Prostate gland (tissue), 2 donors: ENCODE results near the gene GRHL1.

Experiments
- POLR2A ChIP-seq: fragments of 450-650 bp; IDR thresholded peaks from one replicate; pipeline ENCODE4 v1.6.1; 2016; ENCODE audit warnings: antibody characterized with exemption, mild to moderate bottlenecking
- POLR2AphosphoS5 ChIP-seq: sonication (generic); formaldehyde crosslinking; IDR thresholded peaks from one replicate; pipeline ENCODE4 v1.6.1; 2017; ENCODE audit warnings: antibody characterized with exemption
- TF ChIP-seq, protein P1 (sequence below), 4 experiments: fragments of 200-600 bp in 2 of 4; fragments of 450-650 bp in 2 of 4; sonication (generic) in 2 of 4; IDR thresholded peaks; 1 replicate in 3 of 4; 2 replicates in 1 of 4; pipeline ENCODE4 v1.5.1; 2016 to 2019; ENCODE audit warnings: antibody characterized with exemption in 4 of 4, mild to moderate bottlenecking in 2 of 4, moderate library complexity in 2 of 4

- TF ChIP-seq, protein P1, sequence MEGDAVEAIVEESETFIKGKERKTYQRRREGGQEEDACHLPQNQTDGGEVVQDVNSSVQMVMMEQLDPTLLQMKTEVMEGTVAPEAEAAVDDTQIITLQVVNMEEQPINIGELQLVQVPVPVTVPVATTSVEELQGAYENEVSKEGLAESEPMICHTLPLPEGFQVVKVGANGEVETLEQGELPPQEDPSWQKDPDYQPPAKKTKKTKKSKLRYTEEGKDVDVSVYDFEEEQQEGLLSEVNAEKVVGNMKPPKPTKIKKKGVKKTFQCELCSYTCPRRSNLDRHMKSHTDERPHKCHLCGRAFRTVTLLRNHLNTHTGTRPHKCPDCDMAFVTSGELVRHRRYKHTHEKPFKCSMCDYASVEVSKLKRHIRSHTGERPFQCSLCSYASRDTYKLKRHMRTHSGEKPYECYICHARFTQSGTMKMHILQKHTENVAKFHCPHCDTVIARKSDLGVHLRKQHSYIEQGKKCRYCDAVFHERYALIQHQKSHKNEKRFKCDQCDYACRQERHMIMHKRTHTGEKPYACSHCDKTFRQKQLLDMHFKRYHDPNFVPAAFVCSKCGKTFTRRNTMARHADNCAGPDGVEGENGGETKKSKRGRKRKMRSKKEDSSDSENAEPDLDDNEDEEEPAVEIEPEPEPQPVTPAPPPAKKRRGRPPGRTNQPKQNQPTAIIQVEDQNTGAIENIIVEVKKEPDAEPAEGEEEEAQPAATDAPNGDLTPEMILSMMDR (IDR thresholded peaks at IDR 0.05), result no peak
- TF ChIP-seq POLR2A (no peak), POLR2AphosphoS5 (no peak)
Observed at GRCh38 chr2:10046931-10047330, 95.4 kb downstream of the GRHL1 start.
